GM10266 (cell line): Measurements from ENCODE around the gene PIEZO2.

ENCODE experiments used
- DNase-seq: peaks from one replicate; pipeline ENCODE4 v3.0.0; 2012; ENCODE audit errors: extremely low spot score
- CTCF ChIP-seq: IDR thresholded peaks from 2 replicates; pipeline ENCODE4 v1.5.1; 2012; ENCODE audit warnings: mild to moderate bottlenecking, low read depth; ENCODE audit not compliant: control insufficient read depth, insufficient read depth; ENCODE audit errors: missing control alignments

Gene PIEZO2

GRCh38 chr18:10814336-10814735 is 335.0 kb downstream of the PIEZO2 start:
- DNase-seq = no peak
- no peak for TF ChIP-seq CTCF

- DNase-seq = no peak
- TF ChIP-seq CTCF = no peak
These were observed 343.7 kb downstream of the PIEZO2 start for GRCh38 chr18:10805587-10806118.

- TF ChIP-seq CTCF = no peak
- no peak for DNase-seq
These were observed 345.2 kb downstream of the PIEZO2 start for GRCh38 chr18:10804126-10804525.

- no peak for DNase-seq
- no peak for TF ChIP-seq CTCF
These were observed 350.4 kb downstream of the PIEZO2 start for GRCh38 chr18:10798727-10799550.

GRCh38 chr18:10797896-10798295 is 351.5 kb downstream of the PIEZO2 start:
- no peak for DNase-seq
- no peak for TF ChIP-seq CTCF

GRCh38 chr18:10794771-10795170 is 354.6 kb downstream of the PIEZO2 start:
- no peak for DNase-seq

More at GRCh38 chr18:10794771-10795170, 354.6 kb downstream of the PIEZO2 start:
- no peak for TF ChIP-seq CTCF
